ENCODE data around the gene C1RL.

- TF ChIP-seq CTCF (IDR thresholded peaks at IDR 0.05; ENCODE audit: borderline replicate concordance, extremely low read depth, low read length, poor library complexity, severe bottlenecking) (no peak), EZH2 (IDR thresholded peaks at IDR 0.05; ENCODE audit: borderline replicate concordance, low read depth, low read length, severe bottlenecking) (no peak)
Observed at GRCh38 chr12:7058163-7058845, 50.7 kb downstream of the C1RL start.

Data from DND-41 (cell line).